Loucy (cell line): ENCODE data around the gene GCK.

Experiments used
- EZH2phosphoT487 ChIP-seq: fragments of 200-600 bp; IDR thresholded peaks from 2 replicates; pipeline ENCODE4 v1.6.1; 2018; ENCODE audit warnings: antibody characterized with exemption, mild to moderate bottlenecking, moderate library complexity, borderline replicate concordance
- TF ChIP-seq, protein P1 (sequence below): fragments of 200-600 bp; sonication (generic); conservative IDR thresholded peaks from 2 replicates; pipeline ENCODE4 v1.5.1; 2014; ENCODE audit warnings: mild to moderate bottlenecking, antibody characterized with exemption, low read length

DNA sequence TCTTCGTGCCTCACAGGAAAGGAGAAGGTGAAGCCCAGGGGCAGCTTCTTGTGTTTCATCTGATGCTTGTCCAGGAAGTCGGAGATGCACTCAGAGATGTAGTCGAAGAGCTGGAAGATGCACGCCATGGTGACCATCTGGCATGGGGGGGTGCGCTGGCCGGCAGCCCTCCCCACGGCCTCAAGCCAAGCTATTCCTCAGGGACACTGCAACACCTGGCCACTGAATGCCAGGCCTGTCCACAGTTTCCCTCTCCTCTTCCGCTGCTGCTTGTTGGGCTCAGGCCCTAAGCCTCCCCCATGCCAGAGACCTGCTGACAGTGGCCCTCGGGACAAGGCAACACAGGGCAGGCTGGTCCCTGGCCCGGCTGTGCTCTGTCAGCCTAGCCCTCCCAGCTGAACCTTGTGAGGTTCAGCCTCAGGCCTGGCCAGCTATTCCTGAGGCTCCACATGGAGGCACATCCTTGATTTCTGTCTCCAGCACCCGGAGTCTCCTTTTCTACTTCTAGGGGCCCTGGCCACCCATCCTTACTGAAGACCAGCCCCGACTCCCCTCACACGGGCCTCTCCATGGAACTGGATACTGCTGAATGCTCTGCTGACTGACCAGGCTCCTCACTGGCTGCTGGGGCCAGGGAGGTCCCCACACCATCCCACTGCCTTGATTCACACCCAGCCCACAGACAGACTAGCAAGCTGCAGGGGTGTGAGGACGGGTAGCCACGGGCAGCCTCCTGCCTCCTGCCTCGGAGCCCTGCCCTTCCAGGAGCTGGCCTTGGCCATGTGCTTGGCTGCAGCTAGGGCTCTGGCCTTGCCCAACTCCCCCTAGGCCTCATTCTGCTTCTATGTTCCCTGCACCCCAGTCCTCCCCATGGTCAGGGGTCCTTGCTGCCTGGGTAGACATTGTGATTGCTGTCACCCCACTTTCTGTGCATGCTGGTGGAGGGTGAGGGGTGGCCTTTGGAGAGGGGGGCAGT is 38.0 kb downstream of the GCK start:
- TF ChIP-seq, protein P1, sequence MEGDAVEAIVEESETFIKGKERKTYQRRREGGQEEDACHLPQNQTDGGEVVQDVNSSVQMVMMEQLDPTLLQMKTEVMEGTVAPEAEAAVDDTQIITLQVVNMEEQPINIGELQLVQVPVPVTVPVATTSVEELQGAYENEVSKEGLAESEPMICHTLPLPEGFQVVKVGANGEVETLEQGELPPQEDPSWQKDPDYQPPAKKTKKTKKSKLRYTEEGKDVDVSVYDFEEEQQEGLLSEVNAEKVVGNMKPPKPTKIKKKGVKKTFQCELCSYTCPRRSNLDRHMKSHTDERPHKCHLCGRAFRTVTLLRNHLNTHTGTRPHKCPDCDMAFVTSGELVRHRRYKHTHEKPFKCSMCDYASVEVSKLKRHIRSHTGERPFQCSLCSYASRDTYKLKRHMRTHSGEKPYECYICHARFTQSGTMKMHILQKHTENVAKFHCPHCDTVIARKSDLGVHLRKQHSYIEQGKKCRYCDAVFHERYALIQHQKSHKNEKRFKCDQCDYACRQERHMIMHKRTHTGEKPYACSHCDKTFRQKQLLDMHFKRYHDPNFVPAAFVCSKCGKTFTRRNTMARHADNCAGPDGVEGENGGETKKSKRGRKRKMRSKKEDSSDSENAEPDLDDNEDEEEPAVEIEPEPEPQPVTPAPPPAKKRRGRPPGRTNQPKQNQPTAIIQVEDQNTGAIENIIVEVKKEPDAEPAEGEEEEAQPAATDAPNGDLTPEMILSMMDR: no peak
- TF ChIP-seq EZH2phosphoT487: no peak
